Hepatocyte (in vitro differentiated cells): ENCODE data around the gene HLA-G. TPM values are rescaled to one million over a fixed set of nuclear protein-coding genes. Genes with fewer than 3 reads are reported as not detected.
A peak's percentile ranks its signal among the peaks of the same experiment; 100 is the strongest.

Source experiments
- DNase-seq: peaks from one replicate; pipeline ENCODE4 v3.0.0-alpha.2; 2016; ENCODE audit warnings: low spot score
- H2AFZ ChIP-seq: fragments of 200-600 bp; sonication (generic); 2 replicates; pipeline ENCODE4 v1.6.0; 2016; ENCODE audit warnings: antibody characterized with exemption, mild to moderate bottlenecking
- H3K27ac ChIP-seq: fragments of 200-600 bp; sonication (generic); 2 replicates; pipeline ENCODE4 v1.5.1; 2016; ENCODE audit warnings: mild to moderate bottlenecking
- H3K27me3 ChIP-seq: fragments of 200-600 bp; sonication (generic); 2 replicates; pipeline ENCODE4 v1.6.1; 2016
- H3K36me3 ChIP-seq: fragments of 200-600 bp; sonication (generic); replicated peaks from 2 replicates; pipeline ENCODE4 v1.5.1; 2016; ENCODE audit warnings: low read depth; ENCODE audit not compliant: insufficient read depth
- H3K4me1 ChIP-seq: fragments of 200-600 bp; sonication (generic); 2 replicates; pipeline ENCODE4 v1.5.1; 2016; ENCODE audit warnings: mild to moderate bottlenecking, moderate library complexity; ENCODE audit not compliant: insufficient read depth
- H3K4me2 ChIP-seq: fragments of 200-600 bp; sonication (generic); 2 replicates; pipeline ENCODE4 v1.6.0; 2016
- H3K4me3 ChIP-seq: fragments of 200-600 bp; sonication (generic); 2 replicates; pipeline ENCODE4 v1.5.1; 2016; ENCODE audit warnings: mild to moderate bottlenecking
- H3K79me2 ChIP-seq: fragments of 200-600 bp; sonication (generic); 2 replicates; pipeline ENCODE4 v1.6.0; 2017; ENCODE audit warnings: mild to moderate bottlenecking
- H3K9me2 ChIP-seq: fragments of 200-600 bp; sonication (generic); replicated peaks from 2 replicates; pipeline ENCODE4 v1.6.0; 2017; ENCODE audit warnings: mild to moderate bottlenecking; ENCODE audit not compliant: insufficient read depth
- H3K9me3 ChIP-seq: fragments of 200-600 bp; sonication (generic); 2 replicates; pipeline ENCODE4 v1.5.1; 2016; ENCODE audit warnings: low read depth, mild to moderate bottlenecking
- H4K20me1 ChIP-seq: fragments of 200-600 bp; sonication (generic); 2 replicates; pipeline ENCODE4 v1.6.0; 2016; ENCODE audit warnings: mild to moderate bottlenecking; ENCODE audit not compliant: insufficient read depth, poor library complexity, severe bottlenecking
- EZH2 ChIP-seq: fragments of 200-600 bp; sonication (generic); IDR thresholded peaks from 2 replicates; pipeline ENCODE4 v1.6.1; 2016; ENCODE audit warnings: antibody characterized with exemption, mild to moderate bottlenecking, borderline replicate concordance
- EZH2phosphoT487 ChIP-seq: fragments of 200-600 bp; sonication (generic); IDR thresholded peaks from one replicate; pipeline ENCODE4 v1.6.1; 2018; ENCODE audit warnings: antibody characterized with exemption, mild to moderate bottlenecking, low read depth, moderate library complexity; ENCODE audit not compliant: unreplicated experiment, severe bottlenecking
- WGBS: methylation state at CpG from one replicate; pipeline ENCODE4 v1.1.6; 2016; ENCODE audit warnings: low lambda C conversion rate; ENCODE audit errors: missing lambda C conversion rate; 5-methylcytosine and 5-hydroxymethylcytosine counted together
- polyA plus RNA-seq: library from polyadenylated mRNA; unstranded; fragments of >200 nt; fragmentation: Nextera tagmentation; extraction: Ambion mirVana; gene quantifications from 2 replicates; pipeline ENCODE4 v1.2.1, GENCODE V29; 2016
- total RNA-seq: library from RNA; depleted of rRNA; stranded (reverse); fragments of >200 nt; gene quantifications from 2 replicates; pipeline ENCODE4 v1.2.3, GENCODE V29; 2014
- TF ChIP-seq, protein P1 (sequence below): fragments of 200-600 bp; sonication (generic); IDR thresholded peaks from 2 replicates; pipeline ENCODE4 v1.5.1; 2016; ENCODE audit warnings: antibody characterized with exemption, mild to moderate bottlenecking; ENCODE audit not compliant: poor library complexity

Gene HLA-G
- total and polyA plus RNA-seq, 2 experiments from 2014 or later = 2.8 TPM; not detected in 1

GRCh38 chr6:29834564-29835436 lies 7.2 kb downstream of the HLA-G start:
- H3K27ac ChIP-seq = no peak overlapping the region
- DNase-seq = no peak

DNA sequence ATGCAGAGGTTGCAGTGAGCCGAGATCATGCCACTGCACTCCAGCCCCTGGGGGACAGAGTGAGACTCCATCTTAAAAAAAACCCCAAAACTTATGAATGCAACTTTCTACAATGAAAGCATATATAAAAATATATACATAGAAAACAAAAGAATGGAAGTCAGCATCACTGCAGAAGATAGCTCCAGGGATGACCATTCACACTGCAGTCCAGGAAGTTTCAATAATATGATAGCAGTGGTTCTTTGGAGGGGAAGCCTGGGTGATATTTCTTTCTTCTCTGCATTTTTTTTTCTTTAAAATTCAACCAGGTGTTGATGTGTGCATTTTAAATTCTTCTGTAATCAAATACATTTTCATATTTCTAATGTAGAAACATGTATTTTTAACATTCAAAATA lies 12.3 kb downstream of the HLA-G start:
- DNase-seq = no peak
- H3K36me3 ChIP-seq = no peaks in the 10 kb centered on the region
- no peak overlapping the region for H3K4me3 ChIP-seq
- TF ChIP-seq EZH2 = no peak
- TF ChIP-seq, protein P1, sequence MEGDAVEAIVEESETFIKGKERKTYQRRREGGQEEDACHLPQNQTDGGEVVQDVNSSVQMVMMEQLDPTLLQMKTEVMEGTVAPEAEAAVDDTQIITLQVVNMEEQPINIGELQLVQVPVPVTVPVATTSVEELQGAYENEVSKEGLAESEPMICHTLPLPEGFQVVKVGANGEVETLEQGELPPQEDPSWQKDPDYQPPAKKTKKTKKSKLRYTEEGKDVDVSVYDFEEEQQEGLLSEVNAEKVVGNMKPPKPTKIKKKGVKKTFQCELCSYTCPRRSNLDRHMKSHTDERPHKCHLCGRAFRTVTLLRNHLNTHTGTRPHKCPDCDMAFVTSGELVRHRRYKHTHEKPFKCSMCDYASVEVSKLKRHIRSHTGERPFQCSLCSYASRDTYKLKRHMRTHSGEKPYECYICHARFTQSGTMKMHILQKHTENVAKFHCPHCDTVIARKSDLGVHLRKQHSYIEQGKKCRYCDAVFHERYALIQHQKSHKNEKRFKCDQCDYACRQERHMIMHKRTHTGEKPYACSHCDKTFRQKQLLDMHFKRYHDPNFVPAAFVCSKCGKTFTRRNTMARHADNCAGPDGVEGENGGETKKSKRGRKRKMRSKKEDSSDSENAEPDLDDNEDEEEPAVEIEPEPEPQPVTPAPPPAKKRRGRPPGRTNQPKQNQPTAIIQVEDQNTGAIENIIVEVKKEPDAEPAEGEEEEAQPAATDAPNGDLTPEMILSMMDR = no peak
- no peak for TF ChIP-seq EZH2phosphoT487
- no peaks in the 10 kb centered on the region for H3K9me3 ChIP-seq
- WGBS = 68% methylated on average over 1 of the region's 1 CpG
- H3K27ac ChIP-seq = no peak overlapping the region
- no peaks in the 10 kb centered on the region for H3K4me1 ChIP-seq
- H3K9me2 ChIP-seq = no peaks in the 10 kb centered on the region
- no peaks in the 10 kb centered on the region for H4K20me1 ChIP-seq
- H3K79me2 ChIP-seq = no peaks in the 10 kb centered on the region
- no peak overlapping the region for H3K4me2 ChIP-seq
- peaks cover 32% of the 10 kb centered on the region for H3K27me3 ChIP-seq
- no peak overlapping the region for H2AFZ ChIP-seq

More at GRCh38 chr6:29834564-29835436, 7.2 kb downstream of the HLA-G start:
- peaks cover 65% of the 10 kb centered on the region for H3K27me3 ChIP-seq
- H4K20me1 ChIP-seq = no peaks in the 10 kb centered on the region
- no peaks in the 10 kb centered on the region for H3K79me2 ChIP-seq
- no peaks in the 10 kb centered on the region for H3K36me3 ChIP-seq
- no peaks in the 10 kb centered on the region for H3K9me2 ChIP-seq
- no peak overlapping the region for H3K4me2 ChIP-seq
- no peak overlapping the region for H2AFZ ChIP-seq
- no peaks in the 10 kb centered on the region for H3K4me1 ChIP-seq
- WGBS = 41% methylated on average over 16 of the region's 16 CpGs
- H3K4me3 ChIP-seq = no peak overlapping the region
- no peak for TF ChIP-seq EZH2phosphoT487
- TF ChIP-seq, protein P1 = peak; percentile 85
- no peaks in the 10 kb centered on the region for H3K9me3 ChIP-seq

GRCh38 chr6:29841030-29841429 lies 13.4 kb downstream of the HLA-G start:
- no peak for TF ChIP-seq EZH2phosphoT487
- TF ChIP-seq, protein P1 = no peak
- TF ChIP-seq EZH2 = no peak
- Histone ChIP-seq H3K4me2 (no peak overlapping the region), H4K20me1 (no peaks in the 10 kb centered on the region), H3K9me2 (no peaks in the 10 kb centered on the region), H3K27me3 (peaks cover 21% of the 10 kb centered on the region), H3K27ac (no peak overlapping the region), H2AFZ (no peak overlapping the region), H3K9me3 (no peaks in the 10 kb centered on the region), H3K4me3 (no peak overlapping the region), H3K79me2 (no peaks in the 10 kb centered on the region), H3K4me1 (no peaks in the 10 kb centered on the region), H3K36me3 (no peaks in the 10 kb centered on the region)
- DNase-seq = no peak
